Stimulated activated CD8-positive, alpha-beta memory T cell treated with anti-CD3 and anti-CD28 coated beads, Interleukin-7, amount 100 ng/mL, for 4 hours (primary cell): ENCODE measurements around the gene DHRS4.

Source experiments
- DNase-seq, 2 donors: peaks; one replicate each; pipeline ENCODE4 v3.0.0-alpha.2; 2020; ENCODE audit warnings: low read depth in 2 of 2

DHRS4 gene

DNA sequence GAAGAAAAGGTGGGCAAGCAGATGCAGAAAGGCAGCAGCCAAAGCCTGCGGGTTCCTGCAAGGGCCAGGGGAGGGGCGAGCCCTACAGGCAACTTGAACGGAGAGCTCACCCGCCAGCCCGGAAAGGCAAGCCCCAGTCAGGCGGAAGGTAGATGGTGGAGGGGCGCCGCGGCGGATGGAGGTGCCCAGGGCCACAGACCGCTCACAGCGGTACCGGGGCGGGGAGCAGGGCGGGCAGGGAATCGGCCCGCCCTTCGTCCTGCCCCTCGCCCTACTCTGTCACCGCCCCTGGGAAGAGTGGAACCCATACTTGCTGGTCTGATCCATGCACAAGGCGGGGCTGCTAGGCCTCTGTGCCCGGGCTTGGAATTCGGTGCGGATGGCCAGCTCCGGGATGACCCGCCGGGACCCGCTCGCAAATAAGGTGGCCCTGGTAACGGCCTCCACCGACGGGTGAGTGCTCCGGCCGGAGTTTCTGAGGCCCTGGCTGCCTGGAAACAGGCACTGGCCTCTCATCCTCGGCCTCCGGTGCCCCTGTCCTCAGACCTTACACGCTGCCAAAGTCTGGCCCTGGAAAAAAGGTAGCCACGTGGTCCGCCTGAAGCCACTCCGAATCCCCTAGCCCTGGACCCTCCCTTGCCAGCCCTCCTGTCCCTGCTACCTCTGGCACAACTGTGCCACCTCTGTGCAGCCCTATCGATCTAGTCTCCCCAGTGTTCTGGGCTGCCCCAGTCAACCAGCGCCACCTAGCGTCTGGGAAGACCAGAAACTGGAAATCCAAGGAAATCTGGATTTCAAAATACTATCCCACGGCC lies at the start of gene DHRS4:
TSS of gene DHRS4 (plus strand) at position 307 of the 815 bp plus-strand sequence. CDS start at position 326, 19 bp downstream.
- DNase-seq: peak; percentile 57 to 60

- DNase-seq: no peak
Observed at GRCh38 chr14:23910101-23910875, 43.3 kb upstream of the DHRS4 start.

GRCh38 chr14:23910876-23911210 lies 42.7 kb upstream of the DHRS4 start:
- DNase-seq: no peak

DNA sequence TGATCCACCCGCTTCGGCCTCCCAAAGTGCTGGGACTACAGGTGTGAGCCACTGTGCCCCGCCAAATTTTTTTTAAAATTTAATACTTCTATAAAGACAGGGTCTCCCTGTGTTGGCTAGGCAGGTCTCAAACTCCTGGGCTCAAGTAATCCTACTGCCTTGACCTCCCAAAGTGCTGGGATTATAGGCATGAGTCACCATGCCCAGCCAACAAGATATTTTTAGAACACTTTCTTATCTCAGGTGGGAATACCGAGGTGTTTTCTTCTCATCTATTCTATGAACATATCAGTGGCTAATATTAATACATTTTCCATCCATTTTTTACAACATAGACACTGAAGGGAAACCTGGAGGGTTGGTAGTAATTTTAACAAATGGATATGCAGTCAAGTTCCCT lies 38.0 kb upstream of the DHRS4 start:
- no peak for DNase-seq

GRCh38 chr14:23916004-23916403 lies 37.6 kb upstream of the DHRS4 start:
- DNase-seq: no peak

DNA sequence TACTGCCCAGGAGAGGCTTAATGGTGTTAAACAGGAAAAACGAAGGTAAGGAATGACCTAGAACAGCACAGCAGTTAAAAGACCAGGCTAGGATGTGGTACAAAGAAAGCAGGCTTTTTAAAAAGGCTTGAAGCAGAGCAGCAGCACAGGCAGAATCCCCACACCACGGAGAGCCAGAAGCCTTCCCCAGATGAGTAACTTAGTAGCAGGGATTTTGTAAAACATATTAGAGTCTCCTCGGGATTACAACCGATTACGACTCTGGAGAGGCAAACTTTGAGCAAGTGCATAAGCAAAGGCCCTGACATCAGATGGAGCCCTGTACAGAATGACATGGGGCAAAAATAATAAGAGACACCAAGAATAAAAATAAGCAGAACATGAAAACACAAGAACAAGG lies 37.1 kb upstream of the DHRS4 start:
- no peak for DNase-seq

GRCh38 chr14:23922545-23922944 lies 31.0 kb upstream of the DHRS4 start:
- no peak for DNase-seq

DNA sequence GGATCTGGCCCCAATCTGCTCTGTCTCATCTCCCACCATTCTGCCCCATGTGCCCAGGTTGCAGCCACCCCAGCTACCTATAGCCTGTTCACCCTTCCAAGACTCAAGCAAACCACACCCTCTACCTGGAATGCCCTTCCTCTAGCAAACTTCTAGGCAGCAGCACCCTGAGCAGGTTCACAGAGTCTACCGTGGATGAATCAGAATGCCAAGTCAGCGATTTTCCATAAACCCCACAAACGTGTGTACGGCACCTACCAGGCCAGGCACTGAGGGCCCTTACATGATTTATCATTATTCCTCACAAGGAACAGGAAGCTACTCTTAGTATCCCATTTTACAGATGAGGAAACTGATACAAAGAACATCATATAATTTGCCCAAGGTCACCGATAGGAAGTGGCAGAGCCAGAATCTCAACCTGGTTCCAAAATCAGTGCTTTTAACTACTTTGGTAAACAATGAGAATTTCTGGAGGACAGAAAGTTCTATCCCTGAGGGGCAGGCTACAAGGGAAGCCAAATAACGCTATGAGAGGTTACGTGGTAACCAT lies 28.0 kb upstream of the DHRS4 start:
- DNase-seq: no peak

DNA sequence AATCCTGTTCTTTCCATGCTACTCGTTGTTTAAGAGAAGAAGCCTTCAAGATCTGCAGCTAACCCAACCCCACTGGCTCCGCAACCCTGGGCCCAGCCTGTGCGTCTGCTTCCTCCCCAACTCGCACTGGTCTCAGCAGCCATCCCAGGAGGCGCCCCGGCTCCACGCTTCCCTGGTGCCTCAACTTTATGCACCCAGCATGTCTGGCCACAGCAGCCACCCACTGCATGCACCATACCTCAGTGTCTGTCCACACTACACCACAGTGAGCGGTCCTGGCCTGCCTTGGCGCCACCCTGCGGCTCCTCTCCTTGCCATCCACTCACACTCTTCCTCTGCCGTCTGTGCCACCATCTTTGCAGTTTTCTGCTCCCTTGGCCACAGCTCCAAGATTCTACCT lies 27.0 kb upstream of the DHRS4 start:
- no peak for DNase-seq

DNA sequence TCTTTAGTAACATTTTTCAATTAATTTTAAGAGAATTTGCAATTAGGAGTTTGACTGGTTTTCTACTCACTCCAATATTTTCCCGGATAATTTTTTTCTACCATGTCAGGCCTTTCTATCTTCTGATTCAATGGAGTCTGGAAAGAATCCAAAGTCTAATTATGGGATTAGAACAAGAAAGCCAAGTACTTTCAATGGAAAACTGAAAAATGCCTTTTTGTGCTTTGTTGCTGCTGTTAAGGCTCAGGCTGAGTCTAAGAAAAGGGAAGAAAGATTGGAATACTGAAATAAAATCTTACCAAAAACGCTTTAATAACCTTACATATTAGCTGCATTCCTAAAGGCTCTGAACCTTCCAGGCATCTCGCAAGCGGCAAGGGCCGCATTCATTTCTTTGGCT lies 24.4 kb upstream of the DHRS4 start:
- no peak for DNase-seq

DNA sequence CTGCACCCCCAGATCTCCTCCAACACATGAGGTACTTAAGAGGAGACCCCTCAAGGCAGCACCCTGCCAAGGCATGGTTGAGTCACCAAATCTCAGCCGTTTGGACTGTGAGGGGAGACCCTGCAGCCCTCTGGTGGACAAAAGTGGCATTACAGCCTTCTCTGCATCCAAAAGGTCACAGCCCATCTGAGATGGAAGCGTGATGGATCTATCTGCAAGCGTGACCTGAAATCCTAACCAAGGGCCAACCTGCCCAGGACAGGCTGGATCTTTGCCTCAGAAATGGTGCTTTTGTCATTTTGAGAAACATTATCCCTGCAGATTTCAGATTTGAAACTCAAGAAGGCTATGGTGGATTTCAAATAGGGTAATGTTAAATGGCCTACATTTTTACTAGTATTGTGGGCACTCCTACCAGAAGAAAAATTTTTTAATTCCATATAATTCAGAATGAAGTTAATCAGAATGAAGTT lies 23.7 kb upstream of the DHRS4 start:
- peak; percentile 67 to 78 for DNase-seq

- DNase-seq: no peak
Observed at GRCh38 chr14:23930742-23931141, 22.8 kb upstream of the DHRS4 start.

DNA sequence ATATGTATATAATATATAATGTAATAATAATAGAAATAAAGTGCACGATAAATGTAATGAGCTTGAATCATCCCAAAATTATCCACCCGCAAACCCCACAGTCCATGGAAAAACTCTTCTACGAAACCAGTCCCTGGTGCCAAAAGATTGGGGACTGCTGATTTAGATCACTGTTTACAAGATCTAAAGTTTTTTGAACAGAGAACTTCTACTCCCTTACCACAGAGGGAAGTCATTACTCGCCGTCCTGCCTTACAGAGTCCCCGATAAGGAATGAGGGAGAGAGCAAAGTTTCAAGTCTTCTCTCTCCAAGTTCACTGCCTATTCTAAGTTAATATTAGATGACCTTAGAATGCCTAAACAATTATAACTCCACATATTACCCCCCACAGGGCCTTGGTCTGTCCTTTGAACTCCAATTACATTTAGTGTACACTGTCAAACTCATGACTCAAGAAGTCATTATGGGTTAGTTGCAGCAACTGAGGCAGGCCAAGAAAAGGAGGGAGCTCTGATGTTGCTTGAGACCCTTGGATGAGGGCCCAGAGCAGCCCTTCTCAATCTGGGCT lies 21.8 kb upstream of the DHRS4 start:
- DNase-seq: no peak

GRCh38 chr14:23932639-23933038 lies 20.9 kb upstream of the DHRS4 start:
- DNase-seq: no peak

- no peak for DNase-seq
Observed at GRCh38 chr14:23933108-23933741, 20.3 kb upstream of the DHRS4 start.

- no peak for DNase-seq
Observed at GRCh38 chr14:23933742-23934128, 19.8 kb upstream of the DHRS4 start.

DNA sequence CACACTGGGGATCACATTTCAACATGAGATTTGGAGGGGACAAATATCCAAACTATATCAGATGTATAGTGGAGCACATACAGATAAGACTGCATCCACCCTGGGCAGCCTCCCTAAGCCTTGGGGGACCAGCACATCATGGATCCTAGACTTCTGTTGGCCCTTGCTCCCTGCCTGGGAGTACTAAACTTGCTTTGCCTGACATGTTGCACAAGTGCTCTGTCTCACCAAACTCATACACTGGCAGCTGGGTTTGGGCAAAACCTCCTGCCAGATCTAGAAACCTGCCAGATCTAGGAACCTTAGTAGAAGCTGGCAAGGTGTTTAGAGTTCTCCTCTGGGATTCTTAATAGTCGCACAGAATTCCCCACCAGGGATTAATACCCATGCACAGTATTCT lies 18.4 kb upstream of the DHRS4 start:
- no peak for DNase-seq

GRCh38 chr14:23936084-23936829 lies 17.3 kb upstream of the DHRS4 start:
- no peak for DNase-seq

- DNase-seq: no peak
Observed at GRCh38 chr14:23937203-23937602, 16.4 kb upstream of the DHRS4 start.

DNA sequence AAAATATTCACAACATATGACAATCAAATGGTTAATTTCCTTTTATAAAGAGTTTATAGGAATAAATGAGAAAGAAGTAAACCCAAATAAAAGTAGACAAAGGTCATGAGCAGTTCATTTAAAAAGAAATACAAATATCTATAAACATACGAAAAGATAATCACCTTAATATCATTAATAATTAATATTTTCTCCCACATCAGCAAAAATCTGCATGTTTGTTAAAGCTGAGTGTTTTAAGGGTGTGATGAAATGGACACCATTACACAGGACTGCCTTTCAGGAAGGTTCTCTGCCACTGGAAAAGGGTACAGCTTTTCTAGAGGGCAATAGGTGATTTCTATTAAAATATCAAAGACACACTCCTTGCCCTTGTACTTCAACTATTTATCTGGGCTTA lies 14.7 kb upstream of the DHRS4 start:
- no peak for DNase-seq

- no peak for DNase-seq
Observed at GRCh38 chr14:23939607-23940326, 13.8 kb upstream of the DHRS4 start.
